Measurements from ENCODE around the gene RIC3. TPM values are rescaled to one million over a fixed set of nuclear protein-coding genes. Genes with fewer than 3 reads are reported as not detected.

The RIC3 gene
- total RNA-seq, 1 experiment from 2014 or later: 0.38 TPM

GRCh38 chr11:8100605-8101004 lies 68.2 kb downstream of the RIC3 start:
- intact Hi-C loops (cut with micrococcal nuclease; ENCODE audit: unreplicated experiment): no loop called here
- no peak for DNase-seq
- Mint-ChIP-seq H3K27me3 (ENCODE audit: unreplicated experiment) (peaks cover 13% of the 10 kb centered on the region), H3K9me3 (ENCODE audit: low read depth, unreplicated experiment) (no peaks in the 10 kb centered on the region), H3K36me3 (ENCODE audit: insufficient read depth, unreplicated experiment) (no peaks in the 10 kb centered on the region), H3K4me1 (ENCODE audit: low read depth, unreplicated experiment) (no peaks in the 10 kb centered on the region), H3K4me3 (ENCODE audit: low read depth, unreplicated experiment) (no peak overlapping the region), H3K27ac (ENCODE audit: unreplicated experiment) (no peak overlapping the region)
- no peak for TF ChIP-seq CTCF (IDR thresholded peaks at IDR 0.05; ENCODE audit: unreplicated experiment)
- BruUV-seq (replicated peaks): no TSS peak
- CTCF ChIA-PET: interaction anchor here (1.6 to 3.3 kb wide), 3 partner anchors 67 to 208 kb away, joined by 4 to 97 read pairs (median 59); no protein-coding TSS in a partner anchor

GRCh38 chr11:8100158-8100557 lies 68.7 kb downstream of the RIC3 start:
- no peak for TF ChIP-seq CTCF (IDR thresholded peaks at IDR 0.05; ENCODE audit: unreplicated experiment)
- Mint-ChIP-seq H3K27ac (ENCODE audit: unreplicated experiment) (no peak overlapping the region), H3K36me3 (ENCODE audit: insufficient read depth, unreplicated experiment) (no peaks in the 10 kb centered on the region), H3K27me3 (ENCODE audit: unreplicated experiment) (peaks cover 13% of the 10 kb centered on the region), H3K4me3 (ENCODE audit: low read depth, unreplicated experiment) (no peak overlapping the region), H3K4me1 (ENCODE audit: low read depth, unreplicated experiment) (no peaks in the 10 kb centered on the region), H3K9me3 (ENCODE audit: low read depth, unreplicated experiment) (no peaks in the 10 kb centered on the region)
- no TSS peak for BruUV-seq (replicated peaks)
- CTCF ChIA-PET: interaction anchor here (0.5 to 3.3 kb wide), 5 partner anchors 51 to 207 kb away, joined by 3 to 97 read pairs (median 6); no protein-coding TSS in a partner anchor
- intact Hi-C loops (cut with micrococcal nuclease; ENCODE audit: unreplicated experiment): no loop called here
- no peak for DNase-seq

GRCh38 chr11:8099291-8099899 lies 69.4 kb downstream of the RIC3 start:
- peaks cover 13% of the 10 kb centered on the region for H3K27me3 Mint-ChIP-seq (ENCODE audit: unreplicated experiment)
- no peaks in the 10 kb centered on the region for H3K9me3 Mint-ChIP-seq (ENCODE audit: low read depth, unreplicated experiment)
- CTCF ChIA-PET: interaction anchor here (0.5 to 3.3 kb wide), 14 partner anchors 9 to 1001 kb away, joined by 3 to 97 read pairs (median 4); partner anchors contain the start of gene EIF3F
- no peaks in the 10 kb centered on the region for H3K4me1 Mint-ChIP-seq (ENCODE audit: low read depth, unreplicated experiment)
- no peak overlapping the region for H3K4me3 Mint-ChIP-seq (ENCODE audit: low read depth, unreplicated experiment)
- no peak overlapping the region for H3K27ac Mint-ChIP-seq (ENCODE audit: unreplicated experiment)
- no peaks in the 10 kb centered on the region for H3K36me3 Mint-ChIP-seq (ENCODE audit: insufficient read depth, unreplicated experiment)
- TF ChIP-seq CTCF (IDR thresholded peaks at IDR 0.05; ENCODE audit: unreplicated experiment): peak; percentile 62
- intact Hi-C loops (cut with micrococcal nuclease; ENCODE audit: unreplicated experiment): loop anchor here (1.0 to 10.0 kb wide), 3 partner anchors 66 to 425 kb away; partner anchors contain the start of gene CYB5R2
- DNase-seq: peak; percentile 81
- BruUV-seq (replicated peaks): no TSS peak

GRCh38 chr11:8098879-8099278 lies 69.9 kb downstream of the RIC3 start:
- Mint-ChIP-seq H3K27ac (ENCODE audit: unreplicated experiment) (no peak overlapping the region), H3K27me3 (ENCODE audit: unreplicated experiment) (peaks cover 13% of the 10 kb centered on the region), H3K9me3 (ENCODE audit: low read depth, unreplicated experiment) (no peaks in the 10 kb centered on the region), H3K36me3 (ENCODE audit: insufficient read depth, unreplicated experiment) (no peaks in the 10 kb centered on the region), H3K4me1 (ENCODE audit: low read depth, unreplicated experiment) (no peaks in the 10 kb centered on the region), H3K4me3 (ENCODE audit: low read depth, unreplicated experiment) (no peak overlapping the region)
- intact Hi-C loops (cut with micrococcal nuclease; ENCODE audit: unreplicated experiment): loop anchor here (1.0 to 10.0 kb wide), 3 partner anchors 66 to 424 kb away; partner anchors contain the start of gene CYB5R2
- no TSS peak for BruUV-seq (replicated peaks)
- CTCF ChIA-PET: interaction anchor here (0.6 to 3.3 kb wide), 14 partner anchors 10 to 1001 kb away, joined by 3 to 97 read pairs (median 4); partner anchors contain the start of gene EIF3F
- TF ChIP-seq CTCF (IDR thresholded peaks at IDR 0.05; ENCODE audit: unreplicated experiment): no peak
- DNase-seq: no peak
